Vagina (tissue), 2 donors: ENCODE data around the gene ZFAND2B. TPM values are rescaled to one million over a fixed set of nuclear protein-coding genes. Genes with fewer than 3 reads are reported as not detected.

ENCODE experiments used
- DNase-seq, 2 donors: peaks; one replicate each; pipeline ENCODE4 v3.0.0-alpha.2; 2017; ENCODE audit errors: extremely low spot score in 2 of 2
- H3K27ac ChIP-seq: fragments of 200-600 bp; sonication (generic); one replicate; pipeline ENCODE4 v1.5.1; 2019
- H3K27me3 ChIP-seq: fragments of 200-600 bp; sonication (generic); one replicate; pipeline ENCODE4 v1.5.1; 2019
- H3K36me3 ChIP-seq, 2 donors: fragments of 200-600 bp; sonication (generic); one replicate each; pipeline ENCODE4 v1.5.1; 2017 to 2019
- H3K4me1 ChIP-seq: fragments of 200-600 bp; sonication (generic); one replicate; pipeline ENCODE4 v1.5.1; 2019
- H3K4me3 ChIP-seq, 2 donors: fragments of 200-600 bp; sonication (generic); 1 replicate in 1 of 2; 2 replicates in 1 of 2; pipeline ENCODE4 v1.5.1; 2016 to 2019
- H3K9me3 ChIP-seq: fragments of 200-600 bp; sonication (generic); one replicate; pipeline ENCODE4 v1.5.1; 2019
- CTCF ChIP-seq, 3 experiments: fragments of 450-650 bp in 2 of 3; fragments of 200-600 bp in 1 of 3; sonication (generic) in 1 of 3; IDR thresholded peaks; one replicate each; pipeline ENCODE4 v1.5.1; 2017 to 2019; ENCODE audit warnings: antibody characterized with exemption in 3 of 3, mild to moderate bottlenecking in 2 of 3, moderate library complexity in 2 of 3
- POLR2A ChIP-seq, 2 donors: fragments of 450-650 bp; IDR thresholded peaks; one replicate each; pipeline ENCODE4 v1.6.1; 2017; ENCODE audit warnings: antibody characterized with exemption in 2 of 2, mild to moderate bottlenecking in 2 of 2, moderate library complexity in 2 of 2
- POLR2AphosphoS5 ChIP-seq, 2 donors: sonication (generic); formaldehyde crosslinking; IDR thresholded peaks; one replicate each; pipeline ENCODE4 v1.9.0; 2017; ENCODE audit warnings: antibody characterized with exemption in 2 of 2, mild to moderate bottlenecking in 2 of 2, low read depth in 1 of 2; ENCODE audit not compliant: insufficient read depth in 1 of 2
- intact Hi-C: fragments of 100-400 bp; cut with DNase I; formaldehyde crosslinking; loops from one replicate; pipeline ENCODE4 v1.15.1; 2023
- total RNA-seq: library from RNA; depleted of rRNA; stranded (reverse); fragments of >200 nt; gene quantifications from one replicate; pipeline ENCODE4 v1.2.3, GENCODE V29; 2016

Gene ZFAND2B
- total RNA-seq, 1 donor from 2014 or later: 52.1 TPM

GRCh38 chr2:219245148-219245898 is 38.7 kb downstream of the ZFAND2B start, which contains the start of the genes GLB1L and STK16:
Gene GLB1L (minus strand): TSS chr2:219245444. CDS start chr2:219243573, 1,871 bp downstream.
Gene STK16 (plus strand): TSS chr2:219245479. CDS start chr2:219246000, 521 bp downstream.
- H3K4me1 ChIP-seq: peaks cover 59% of the 10 kb centered on the region

DNA sequence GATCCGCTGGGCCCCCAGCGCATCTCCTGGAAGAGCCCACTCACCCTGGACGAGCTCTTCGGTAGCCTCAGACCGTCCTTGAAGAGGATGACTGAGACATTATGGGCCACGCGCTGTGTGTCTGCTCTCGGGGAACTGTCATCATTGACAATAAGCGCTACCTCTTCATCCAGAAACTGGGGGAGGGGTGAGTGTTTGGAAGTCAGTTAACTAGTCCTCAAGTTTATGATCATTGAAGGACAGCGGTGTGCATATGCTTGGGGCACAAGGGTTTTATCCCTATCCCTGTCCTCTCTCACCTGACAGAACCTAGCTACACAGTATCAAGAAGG is 39.3 kb downstream of the ZFAND2B start:
- H3K27ac ChIP-seq: peak overlapping the region; percentile 94
- intact Hi-C loops: no loop called here
- H3K4me1 ChIP-seq: peaks cover 65% of the 10 kb centered on the region
- no peaks in the 10 kb centered on the region for H3K27me3 ChIP-seq
- DNase-seq: no peak
- H3K36me3 ChIP-seq: peaks cover 0 to 8% of the 10 kb centered on the region in 2 donors
- no peaks in the 10 kb centered on the region for H3K9me3 ChIP-seq
- TF ChIP-seq POLR2A (IDR thresholded peaks at IDR 0.05): no peak
- TF ChIP-seq CTCF (IDR thresholded peaks at IDR 0.05): no peak
- TF ChIP-seq POLR2AphosphoS5 (IDR thresholded peaks at IDR 0.05; ENCODE audit: insufficient read depth in 1 of 2, low read depth in 1 of 2): no peak
- peak overlapping the region; percentile 60 to 88 for H3K4me3 ChIP-seq

More at GRCh38 chr2:219245148-219245898, 38.7 kb downstream of the ZFAND2B start, which contains the start of the genes GLB1L and STK16:
- H3K36me3 ChIP-seq: peaks cover 0 to 2% of the 10 kb centered on the region in 2 donors
- TF ChIP-seq CTCF (IDR thresholded peaks at IDR 0.05) (no peak), POLR2A (IDR thresholded peaks at IDR 0.05) (peak in 1 of 2 donors; percentile 58), POLR2AphosphoS5 (IDR thresholded peaks at IDR 0.05; ENCODE audit: insufficient read depth in 1 of 2, low read depth in 1 of 2) (peak; percentile 95 to 97)
- no peaks in the 10 kb centered on the region for H3K9me3 ChIP-seq
- H3K27ac ChIP-seq: peak within 1 kb of the TSS; percentile 94
- H3K27me3 ChIP-seq: no peaks in the 10 kb centered on the region
- H3K4me3 ChIP-seq: peak within 1 kb of the TSS; percentile 60 to 88
- DNase-seq: peak in 1 of 2 donors; percentile 92
- intact Hi-C loops: no loop called here

DNA sequence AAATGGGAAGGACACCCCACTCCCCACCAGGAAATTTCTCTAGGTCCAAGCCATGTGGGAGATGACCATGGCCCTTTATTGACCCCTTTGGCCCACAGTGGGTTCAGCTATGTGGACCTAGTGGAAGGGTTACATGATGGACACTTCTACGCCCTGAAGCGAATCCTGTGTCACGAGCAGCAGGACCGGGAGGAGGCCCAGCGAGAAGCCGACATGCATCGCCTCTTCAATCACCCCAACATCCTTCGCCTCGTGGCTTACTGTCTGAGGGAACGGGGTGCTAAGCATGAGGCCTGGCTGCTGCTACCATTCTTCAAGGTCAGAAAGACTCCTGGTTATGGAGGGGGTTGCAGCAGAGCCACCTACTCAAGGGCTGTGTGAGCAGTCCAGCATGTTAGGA is 40.0 kb downstream of the ZFAND2B start:
- H3K4me1 ChIP-seq: peaks cover 72% of the 10 kb centered on the region
- intact Hi-C loops: no loop called here
- DNase-seq: peak in 1 of 2 donors; percentile 83
- H3K27ac ChIP-seq: peak overlapping the region; percentile 94
- H3K36me3 ChIP-seq: peaks cover 0 to 14% of the 10 kb centered on the region in 2 donors
- H3K27me3 ChIP-seq: no peaks in the 10 kb centered on the region
- TF ChIP-seq POLR2A (IDR thresholded peaks at IDR 0.05): no peak
- TF ChIP-seq POLR2AphosphoS5 (IDR thresholded peaks at IDR 0.05; ENCODE audit: insufficient read depth in 1 of 2, low read depth in 1 of 2): no peak
- no peak for TF ChIP-seq CTCF (IDR thresholded peaks at IDR 0.05)
- H3K4me3 ChIP-seq: no peak overlapping the region
- no peaks in the 10 kb centered on the region for H3K9me3 ChIP-seq

- Histone ChIP-seq H3K27me3 (no peaks in the 10 kb centered on the region), H3K9me3 (no peaks in the 10 kb centered on the region), H3K4me1 (peaks cover 86% of the 10 kb centered on the region), H3K4me3 (no peak overlapping the region), H3K27ac (peak overlapping the region; percentile 81), H3K36me3 (peaks cover 0 to 14% of the 10 kb centered on the region in 2 donors)
- DNase-seq: no peak
- TF ChIP-seq POLR2A (IDR thresholded peaks at IDR 0.05): no peak
- no peak for TF ChIP-seq CTCF (IDR thresholded peaks at IDR 0.05)
- no peak for TF ChIP-seq POLR2AphosphoS5 (IDR thresholded peaks at IDR 0.05; ENCODE audit: insufficient read depth in 1 of 2, low read depth in 1 of 2)
- intact Hi-C loops: no loop called here
Measured at GRCh38 chr2:219247678-219248642, 41.4 kb downstream of the ZFAND2B start.
